ENCODE results near the gene MEIKIN. TPM values are rescaled to one million over a fixed set of nuclear protein-coding genes. Genes with fewer than 3 reads are reported as not detected.

The MEIKIN gene
- total RNA-seq (1 to 10 TPM; 3.6 to 6.2 TPM), polyA plus RNA-seq (not detected)

- ChIA-PET CTCF (ENCODE audit: partially characterized antibody) (interaction anchor here (2.0 kb wide), 1 partner anchor 117 kb away, joined by 6 read pairs; no protein-coding TSS in a partner anchor), POLR2A (ENCODE audit: partially characterized antibody) (no interaction called here)
- no peaks in the 10 kb centered on the region for H3K9me3 ChIP-seq (ENCODE audit: control insufficient read depth in 1 of 2, low read length in 2 of 2)
- no peak within 1 kb of the TSS for H3K4me3 Mint-ChIP-seq
- no peak within 1 kb of the TSS for H3K4me3 ChIP-seq (ENCODE audit: low read length in 2 of 2)
- no peaks in the 10 kb centered on the region for H3K36me3 ChIP-seq (ENCODE audit: insufficient read depth, low read length)
- H3K27me3 ChIP-seq (ENCODE audit: insufficient read depth, low read length) = no peaks in the 10 kb centered on the region
- no peak within 1 kb of the TSS for H3K27ac ChIP-seq (ENCODE audit: low read depth, low read length)
- H3K4me1 ChIP-seq (ENCODE audit: insufficient read depth, low read length) = no peaks in the 10 kb centered on the region
- H3K36me3 Mint-ChIP-seq = peaks cover 1 to 34% of the 10 kb centered on the region in 2 donors
- no peak within 1 kb of the TSS for H3K27ac Mint-ChIP-seq
- H3K4me1 Mint-ChIP-seq = no peaks in the 10 kb centered on the region
- H3K9me3 Mint-ChIP-seq = no peaks in the 10 kb centered on the region
- intact Hi-C loops (cut with micrococcal nuclease) = no loop called here
- H3K27me3 Mint-ChIP-seq = no peaks in the 10 kb centered on the region
- no peak for DNase-seq
Observed at GRCh38 chr5:131945551-131946168, at the start of gene MEIKIN. Gene MEIKIN (minus strand): TSS chr5:131945663. CDS start chr5:131945505, 158 bp downstream.

- Histone ChIP-seq H3K4me1 (ENCODE audit: insufficient read depth, low read length) (peaks cover 38% of the 10 kb centered on the region), H3K27me3 (ENCODE audit: insufficient read depth, low read length) (no peaks in the 10 kb centered on the region), H3K4me3 (ENCODE audit: low read length in 2 of 2) (no peak overlapping the region), H3K9me3 (ENCODE audit: control insufficient read depth in 1 of 2, low read length in 2 of 2) (no peaks in the 10 kb centered on the region), H3K36me3 (ENCODE audit: insufficient read depth, low read length) (no peaks in the 10 kb centered on the region), H3K27ac (ENCODE audit: low read depth, low read length) (no peak overlapping the region)
- Mint-ChIP-seq H3K4me3 (no peak overlapping the region), H3K4me1 (peaks cover 22 to 41% (median 35%) of the 10 kb centered on the region in 4 donors), H3K27ac (no peak overlapping the region), H3K27me3 (no peaks in the 10 kb centered on the region), H3K36me3 (no peaks in the 10 kb centered on the region), H3K9me3 (peaks cover 0 to 2% (median 0%) of the 10 kb centered on the region in 8 donors)
- intact Hi-C loops (cut with micrococcal nuclease) = no loop called here
- CTCF ChIA-PET (ENCODE audit: partially characterized antibody) = interaction anchor here (1.4 to 1.7 kb wide), 2 partner anchors 11 to 405 kb away, joined by 3 to 5 read pairs; no protein-coding TSS in a partner anchor
- POLR2A ChIA-PET (ENCODE audit: partially characterized antibody) = no interaction called here
- no peak for DNase-seq
Observed at GRCh38 chr5:131994533-131995226, 49.2 kb upstream of the MEIKIN start.

- no peaks in the 10 kb centered on the region for H3K27me3 ChIP-seq (ENCODE audit: insufficient read depth, low read length)
- H3K9me3 ChIP-seq (ENCODE audit: control insufficient read depth in 1 of 2, low read length in 2 of 2) = no peaks in the 10 kb centered on the region
- H3K4me1 ChIP-seq (ENCODE audit: insufficient read depth, low read length) = peaks cover 32% of the 10 kb centered on the region
- H3K4me1 Mint-ChIP-seq = peaks cover 21 to 35% (median 30%) of the 10 kb centered on the region in 4 donors
- no peaks in the 10 kb centered on the region for H3K36me3 ChIP-seq (ENCODE audit: insufficient read depth, low read length)
- H3K27me3 Mint-ChIP-seq = no peaks in the 10 kb centered on the region
- intact Hi-C loops (cut with micrococcal nuclease) = no loop called here
- ChIA-PET POLR2A (ENCODE audit: partially characterized antibody) (no interaction called here), CTCF (ENCODE audit: partially characterized antibody) (interaction anchor here (1.4 to 1.7 kb wide), 2 partner anchors 12 to 404 kb away, joined by 3 to 5 read pairs; no protein-coding TSS in a partner anchor)
- H3K27ac Mint-ChIP-seq = no peak overlapping the region
- H3K4me3 ChIP-seq (ENCODE audit: low read length in 2 of 2) = no peak overlapping the region
- H3K4me3 Mint-ChIP-seq = no peak overlapping the region
- H3K36me3 Mint-ChIP-seq = no peaks in the 10 kb centered on the region
- H3K9me3 Mint-ChIP-seq = peaks cover 0 to 2% (median 0%) of the 10 kb centered on the region in 8 donors
- DNase-seq = no peak
- H3K27ac ChIP-seq (ENCODE audit: low read depth, low read length) = no peak overlapping the region
Observed at GRCh38 chr5:131994090-131994489, 48.6 kb upstream of the MEIKIN start.

- Mint-ChIP-seq H3K27ac (no peak overlapping the region), H3K4me3 (no peak overlapping the region), H3K27me3 (no peaks in the 10 kb centered on the region), H3K36me3 (no peaks in the 10 kb centered on the region), H3K9me3 (peaks cover 0 to 2% (median 0%) of the 10 kb centered on the region in 8 donors), H3K4me1 (peaks cover 17 to 31% (median 26%) of the 10 kb centered on the region in 4 donors)
- intact Hi-C loops (cut with micrococcal nuclease) = no loop called here
- Histone ChIP-seq H3K4me1 (ENCODE audit: insufficient read depth, low read length) (peaks cover 28% of the 10 kb centered on the region), H3K9me3 (ENCODE audit: control insufficient read depth in 1 of 2, low read length in 2 of 2) (no peaks in the 10 kb centered on the region), H3K36me3 (ENCODE audit: insufficient read depth, low read length) (no peaks in the 10 kb centered on the region), H3K27ac (ENCODE audit: low read depth, low read length) (no peak overlapping the region), H3K4me3 (ENCODE audit: low read length in 2 of 2) (no peak overlapping the region), H3K27me3 (ENCODE audit: insufficient read depth, low read length) (no peaks in the 10 kb centered on the region)
- DNase-seq = no peak
- POLR2A ChIA-PET (ENCODE audit: partially characterized antibody) = no interaction called here
- CTCF ChIA-PET (ENCODE audit: partially characterized antibody) = interaction anchor here (1.4 to 2.0 kb wide), 3 partner anchors 12 to 404 kb away, joined by 3 to 9 read pairs (median 5); no protein-coding TSS in a partner anchor
Observed at GRCh38 chr5:131993676-131994075, 48.2 kb upstream of the MEIKIN start.

- DNase-seq = no peak
- H3K36me3 Mint-ChIP-seq = no peaks in the 10 kb centered on the region
- H3K27ac ChIP-seq (ENCODE audit: low read depth, low read length) = no peak overlapping the region
- H3K36me3 ChIP-seq (ENCODE audit: insufficient read depth, low read length) = no peaks in the 10 kb centered on the region
- H3K4me3 Mint-ChIP-seq = no peak overlapping the region
- H3K27ac Mint-ChIP-seq = no peak overlapping the region
- intact Hi-C loops (cut with micrococcal nuclease) = no loop called here
- H3K27me3 ChIP-seq (ENCODE audit: insufficient read depth, low read length) = no peaks in the 10 kb centered on the region
- H3K4me1 ChIP-seq (ENCODE audit: insufficient read depth, low read length) = peaks cover 15% of the 10 kb centered on the region
- peaks cover 8 to 19% (median 15%) of the 10 kb centered on the region in 4 donors for H3K4me1 Mint-ChIP-seq
- peaks cover 0 to 2% (median 0%) of the 10 kb centered on the region in 8 donors for H3K9me3 Mint-ChIP-seq
- no peaks in the 10 kb centered on the region for H3K9me3 ChIP-seq (ENCODE audit: control insufficient read depth in 1 of 2, low read length in 2 of 2)
- H3K4me3 ChIP-seq (ENCODE audit: low read length in 2 of 2) = no peak overlapping the region
- H3K27me3 Mint-ChIP-seq = no peaks in the 10 kb centered on the region
- ChIA-PET CTCF (ENCODE audit: partially characterized antibody) (interaction anchor here (1.1 to 2.0 kb wide), 3 partner anchors 14 to 403 kb away, joined by 3 to 9 read pairs (median 3); no protein-coding TSS in a partner anchor), POLR2A (ENCODE audit: partially characterized antibody) (no interaction called here)
Observed at GRCh38 chr5:131992370-131992769, 46.9 kb upstream of the MEIKIN start.

GRCh38 chr5:131991593-131992324 lies 46.3 kb upstream of the MEIKIN start:
- Mint-ChIP-seq H3K9me3 (peaks cover 0 to 2% (median 0%) of the 10 kb centered on the region in 8 donors), H3K4me3 (no peak overlapping the region), H3K27ac (peak overlapping the region in 1 of 7 donors; percentile 42), H3K4me1 (peaks cover 3 to 13% (median 9%) of the 10 kb centered on the region in 4 donors), H3K27me3 (no peaks in the 10 kb centered on the region), H3K36me3 (no peaks in the 10 kb centered on the region)
- Histone ChIP-seq H3K4me1 (ENCODE audit: insufficient read depth, low read length) (peaks cover 9% of the 10 kb centered on the region), H3K4me3 (ENCODE audit: low read length in 2 of 2) (no peak overlapping the region), H3K9me3 (ENCODE audit: control insufficient read depth in 1 of 2, low read length in 2 of 2) (no peaks in the 10 kb centered on the region), H3K27me3 (ENCODE audit: insufficient read depth, low read length) (no peaks in the 10 kb centered on the region), H3K36me3 (ENCODE audit: insufficient read depth, low read length) (no peaks in the 10 kb centered on the region), H3K27ac (ENCODE audit: low read depth, low read length) (no peak overlapping the region)
- POLR2A ChIA-PET (ENCODE audit: partially characterized antibody) = interaction anchor here (2.7 kb wide), 1 partner anchor 9 kb away, joined by 7 read pairs; no protein-coding TSS in a partner anchor
- DNase-seq = no peak
- intact Hi-C loops (cut with micrococcal nuclease) = no loop called here
- CTCF ChIA-PET (ENCODE audit: partially characterized antibody) = interaction anchor here (1.1 to 2.0 kb wide), 3 partner anchors 15 to 402 kb away, joined by 3 to 9 read pairs (median 3); no protein-coding TSS in a partner anchor

- H3K4me3 Mint-ChIP-seq = no peak overlapping the region
Observed at GRCh38 chr5:131990716-131991115, 45.3 kb upstream of the MEIKIN start.

More at GRCh38 chr5:131990716-131991115, 45.3 kb upstream of the MEIKIN start:
- Mint-ChIP-seq H3K36me3 (no peaks in the 10 kb centered on the region), H3K27me3 (no peaks in the 10 kb centered on the region), H3K4me1 (peaks cover 0 to 2% (median 1%) of the 10 kb centered on the region in 4 donors), H3K27ac (no peak overlapping the region), H3K9me3 (peaks cover 0 to 2% (median 0%) of the 10 kb centered on the region in 8 donors)
- Histone ChIP-seq H3K27me3 (ENCODE audit: insufficient read depth, low read length) (no peaks in the 10 kb centered on the region), H3K9me3 (ENCODE audit: control insufficient read depth in 1 of 2, low read length in 2 of 2) (no peaks in the 10 kb centered on the region), H3K4me3 (ENCODE audit: low read length in 2 of 2) (no peak overlapping the region), H3K4me1 (ENCODE audit: insufficient read depth, low read length) (no peaks in the 10 kb centered on the region), H3K36me3 (ENCODE audit: insufficient read depth, low read length) (no peaks in the 10 kb centered on the region), H3K27ac (ENCODE audit: low read depth, low read length) (no peak overlapping the region)
- DNase-seq = no peak
- POLR2A ChIA-PET (ENCODE audit: partially characterized antibody) = interaction anchor here (2.7 kb wide), 1 partner anchor 10 kb away, joined by 7 read pairs; no protein-coding TSS in a partner anchor
- intact Hi-C loops (cut with micrococcal nuclease) = no loop called here
- CTCF ChIA-PET (ENCODE audit: partially characterized antibody) = no interaction called here

Measured in CD4-positive, alpha-beta memory T cell (primary cell).